Measurements from ENCODE around the gene TMEM131L.
"Not testable (repeated sequence)": the region's sequence is repeated elsewhere in the genome, so short reads cannot be mapped to it uniquely, and the experiment has no call there.

Gene TMEM131L

GRCh38 chr4:153449338-153449737 lies 16.8 kb upstream of the TMEM131L start:
- peaks cover 1% of the 10 kb centered on the region for H3K79me2 ChIP-seq (ENCODE audit: control insufficient read depth, insufficient read depth, low read length, poor library complexity)
- no peak overlapping the region for H3K18ac ChIP-seq (ENCODE audit: low read length)
- H3K14ac ChIP-seq (ENCODE audit: low read length), result no peak overlapping the region
- no peaks in the 10 kb centered on the region for H3K36me3 ChIP-seq (ENCODE audit: control insufficient read depth in 1 of 2, insufficient read depth in 2 of 2, low read length in 2 of 2)
- H3K27ac ChIP-seq (ENCODE audit: low read depth, low read length), result no peak overlapping the region
- no peak overlapping the region for H2AK5ac ChIP-seq (ENCODE audit: low read length)
- WGBS (ENCODE audit: extremely low coverage, insufficient coverage, insufficient read length), result no CpG with 5 or more reads among the region's 1 CpG
- no peak overlapping the region for H3K4me2 ChIP-seq (ENCODE audit: low read length)
- H4K91ac ChIP-seq (ENCODE audit: low read depth, low read length), result no peak overlapping the region
- peaks cover 14% of the 10 kb centered on the region for H3K79me1 ChIP-seq (ENCODE audit: low read length)
- H2BK5ac ChIP-seq (ENCODE audit: low read depth, low read length, poor library complexity), result no peak overlapping the region
- no peak for DNase-seq
- no peak overlapping the region for H4K8ac ChIP-seq (ENCODE audit: low read depth, low read length)
- no peak overlapping the region for H3K23ac ChIP-seq (ENCODE audit: low read length)
- peak overlapping the region; percentile 32 for H2BK12ac ChIP-seq (ENCODE audit: low read length)
- H2BK120ac ChIP-seq (ENCODE audit: insufficient read depth, low read length, poor library complexity), result no peak overlapping the region
- no peak overlapping the region for H2AFZ ChIP-seq (ENCODE audit: insufficient read depth, low read length, poor library complexity)
- no peak overlapping the region for H3K9ac ChIP-seq (ENCODE audit: low read length)
- no peak overlapping the region for H3K4me3 ChIP-seq (ENCODE audit: low read depth, low read length)
- no peak overlapping the region for H4K12ac ChIP-seq (ENCODE audit: low read depth, low read length)
- no peak overlapping the region for H3K4ac ChIP-seq (ENCODE audit: low read depth, low read length)
- H3K9me3 ChIP-seq (ENCODE audit: insufficient read depth, low read depth, low read length), result no peaks in the 10 kb centered on the region
- H3K27me3 ChIP-seq (ENCODE audit: insufficient read depth, low read length), result no peaks in the 10 kb centered on the region
- peaks cover 16 to 18% of the 10 kb centered on the region in 2 experiments for H3K4me1 ChIP-seq (ENCODE audit: control insufficient read depth in 1 of 2, insufficient read depth in 2 of 2, low read length in 2 of 2)

DNA sequence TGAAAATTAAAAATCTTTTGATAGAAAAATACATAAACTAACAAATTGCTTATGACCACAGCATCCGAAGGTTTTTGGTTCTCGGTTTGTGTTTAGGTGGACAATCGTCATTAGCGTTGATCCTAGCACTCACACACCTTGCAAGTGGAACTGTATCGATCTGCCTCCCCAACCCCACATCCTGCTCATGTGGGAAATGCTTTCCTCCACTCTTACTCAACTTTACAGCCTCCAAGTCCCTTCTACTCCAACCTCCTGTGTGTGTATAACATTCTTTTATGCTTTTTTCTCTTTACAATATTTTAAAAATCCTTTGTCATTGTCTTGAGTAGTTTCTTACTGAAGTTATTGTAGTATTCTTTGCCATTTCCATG lies 15.6 kb upstream of the TMEM131L start:
- H3K4ac ChIP-seq (ENCODE audit: low read depth, low read length), result peak overlapping the region; percentile 47
- no peak overlapping the region for H3K4me3 ChIP-seq (ENCODE audit: low read depth, low read length)
- H3K9ac ChIP-seq (ENCODE audit: low read length), result no peak overlapping the region
- H3K23ac ChIP-seq (ENCODE audit: low read length), result no peak overlapping the region
- H2BK120ac ChIP-seq (ENCODE audit: insufficient read depth, low read length, poor library complexity), result peak overlapping the region; percentile 97
- H2BK5ac ChIP-seq (ENCODE audit: low read depth, low read length, poor library complexity), result peak overlapping the region; percentile 86
- no peak overlapping the region for H2AFZ ChIP-seq (ENCODE audit: insufficient read depth, low read length, poor library complexity)
- no peaks in the 10 kb centered on the region for H3K9me3 ChIP-seq (ENCODE audit: insufficient read depth, low read depth, low read length)
- no peak overlapping the region for H2AK5ac ChIP-seq (ENCODE audit: low read length)
- no peak overlapping the region for H4K12ac ChIP-seq (ENCODE audit: low read depth, low read length)
- no peak for DNase-seq
- peaks cover 14% of the 10 kb centered on the region for H3K79me1 ChIP-seq (ENCODE audit: low read length)
- peak overlapping the region; percentile 88 for H4K91ac ChIP-seq (ENCODE audit: low read depth, low read length)
- peak overlapping the region; percentile 95 for H2BK12ac ChIP-seq (ENCODE audit: low read length)
- H3K4me1 ChIP-seq (ENCODE audit: control insufficient read depth in 1 of 2, insufficient read depth in 2 of 2, low read length in 2 of 2), result peaks cover 16 to 18% of the 10 kb centered on the region in 2 experiments
- WGBS (ENCODE audit: extremely low coverage, insufficient coverage, insufficient read length), result no CpG with 5 or more reads among the region's 5 CpGs
- H3K79me2 ChIP-seq (ENCODE audit: control insufficient read depth, insufficient read depth, low read length, poor library complexity), result peaks cover 1% of the 10 kb centered on the region
- peak overlapping the region; percentile 72 for H4K8ac ChIP-seq (ENCODE audit: low read depth, low read length)
- no peaks in the 10 kb centered on the region for H3K27me3 ChIP-seq (ENCODE audit: insufficient read depth, low read length)
- H3K18ac ChIP-seq (ENCODE audit: low read length), result peak overlapping the region; percentile 86
- peak overlapping the region; percentile 80 for H3K14ac ChIP-seq (ENCODE audit: low read length)
- peak overlapping the region; percentile 74 for H3K27ac ChIP-seq (ENCODE audit: low read depth, low read length)
- H3K36me3 ChIP-seq (ENCODE audit: control insufficient read depth in 1 of 2, insufficient read depth in 2 of 2, low read length in 2 of 2), result no peaks in the 10 kb centered on the region
- no peak overlapping the region for H3K4me2 ChIP-seq (ENCODE audit: low read length)

- not testable (repeated sequence) for H4K8ac ChIP-seq (ENCODE audit: low read depth, low read length); H3K4me3 ChIP-seq (ENCODE audit: low read depth, low read length); H4K12ac ChIP-seq (ENCODE audit: low read depth, low read length); H3K27me3 ChIP-seq (ENCODE audit: insufficient read depth, low read length); H3K9me3 ChIP-seq (ENCODE audit: insufficient read depth, low read depth, low read length); H2AFZ ChIP-seq (ENCODE audit: insufficient read depth, low read length, poor library complexity); DNase-seq; H3K9ac ChIP-seq (ENCODE audit: low read length); H3K36me3 ChIP-seq (ENCODE audit: control insufficient read depth in 1 of 2, insufficient read depth in 2 of 2, low read length in 2 of 2); H3K4me2 ChIP-seq (ENCODE audit: low read length); H3K27ac ChIP-seq (ENCODE audit: low read depth, low read length); H3K79me2 ChIP-seq (ENCODE audit: control insufficient read depth, insufficient read depth, low read length, poor library complexity); H3K23ac ChIP-seq (ENCODE audit: low read length)
- Histone ChIP-seq H2BK5ac (ENCODE audit: low read depth, low read length, poor library complexity) (peak overlapping the region; percentile 73), H3K79me1 (ENCODE audit: low read length) (peaks cover 14% of the 10 kb centered on the region), H3K14ac (ENCODE audit: low read length) (peak overlapping the region; percentile 78), H3K4me1 (ENCODE audit: control insufficient read depth in 1 of 2, insufficient read depth in 2 of 2, low read length in 2 of 2) (peaks cover 16 to 18% of the 10 kb centered on the region in 2 experiments), H3K4ac (ENCODE audit: low read depth, low read length) (peak overlapping the region; percentile 53), H4K91ac (ENCODE audit: low read depth, low read length) (peak overlapping the region; percentile 76), H2BK120ac (ENCODE audit: insufficient read depth, low read length, poor library complexity) (peak overlapping the region; percentile 62), H2BK12ac (ENCODE audit: low read length) (peak overlapping the region; percentile 53), H2AK5ac (ENCODE audit: low read length) (peak overlapping the region; percentile 30), H3K18ac (ENCODE audit: low read length) (peak overlapping the region; percentile 68)
- WGBS (ENCODE audit: extremely low coverage, insufficient coverage, insufficient read length), result no CpG with 5 or more reads among the region's 13 CpGs
Observed at GRCh38 chr4:153451145-153451544, 15.0 kb upstream of the TMEM131L start.

- peaks cover 14% of the 10 kb centered on the region for H3K79me1 ChIP-seq (ENCODE audit: low read length)
- peaks cover 1% of the 10 kb centered on the region for H3K79me2 ChIP-seq (ENCODE audit: control insufficient read depth, insufficient read depth, low read length, poor library complexity)
- H3K18ac ChIP-seq (ENCODE audit: low read length), result peak overlapping the region; percentile 31
- H3K9ac ChIP-seq (ENCODE audit: low read length), result no peak overlapping the region
- peak overlapping the region; percentile 36 for H4K8ac ChIP-seq (ENCODE audit: low read depth, low read length)
- H3K4me2 ChIP-seq (ENCODE audit: low read length), result no peak overlapping the region
- H3K36me3 ChIP-seq (ENCODE audit: control insufficient read depth in 1 of 2, insufficient read depth in 2 of 2, low read length in 2 of 2), result no peaks in the 10 kb centered on the region
- no peak overlapping the region for H3K4ac ChIP-seq (ENCODE audit: low read depth, low read length)
- DNase-seq, result no peak
- H3K27ac ChIP-seq (ENCODE audit: low read depth, low read length), result no peak overlapping the region
- WGBS (ENCODE audit: extremely low coverage, insufficient coverage, insufficient read length), result no CpG with 5 or more reads among the region's 27 CpGs
- H3K4me3 ChIP-seq (ENCODE audit: low read depth, low read length), result no peak overlapping the region
- peak overlapping the region; percentile 28 for H4K91ac ChIP-seq (ENCODE audit: low read depth, low read length)
- no peak overlapping the region for H3K23ac ChIP-seq (ENCODE audit: low read length)
- no peak overlapping the region for H2AFZ ChIP-seq (ENCODE audit: insufficient read depth, low read length, poor library complexity)
- H2BK12ac ChIP-seq (ENCODE audit: low read length), result peak overlapping the region; percentile 19
- H2BK5ac ChIP-seq (ENCODE audit: low read depth, low read length, poor library complexity), result peak overlapping the region; percentile 28
- peak overlapping the region; percentile 36 for H4K12ac ChIP-seq (ENCODE audit: low read depth, low read length)
- peak overlapping the region; percentile 46 for H3K14ac ChIP-seq (ENCODE audit: low read length)
- no peaks in the 10 kb centered on the region for H3K27me3 ChIP-seq (ENCODE audit: insufficient read depth, low read length)
- H3K4me1 ChIP-seq (ENCODE audit: control insufficient read depth in 1 of 2, insufficient read depth in 2 of 2, low read length in 2 of 2), result peaks cover 16 to 18% of the 10 kb centered on the region in 2 experiments
- H2AK5ac ChIP-seq (ENCODE audit: low read length), result peak overlapping the region; percentile 16
- H3K9me3 ChIP-seq (ENCODE audit: insufficient read depth, low read depth, low read length), result no peaks in the 10 kb centered on the region
- H2BK120ac ChIP-seq (ENCODE audit: insufficient read depth, low read length, poor library complexity), result peak overlapping the region; percentile 65
Observed at GRCh38 chr4:153451911-153452657, 14.1 kb upstream of the TMEM131L start.
